Measurements from ENCODE around the gene RPL36.
"Not testable (repeated sequence)": the region's sequence is repeated elsewhere in the genome, so short reads cannot be mapped to it uniquely, and the experiment has no call there.

Gene RPL36

DNA sequence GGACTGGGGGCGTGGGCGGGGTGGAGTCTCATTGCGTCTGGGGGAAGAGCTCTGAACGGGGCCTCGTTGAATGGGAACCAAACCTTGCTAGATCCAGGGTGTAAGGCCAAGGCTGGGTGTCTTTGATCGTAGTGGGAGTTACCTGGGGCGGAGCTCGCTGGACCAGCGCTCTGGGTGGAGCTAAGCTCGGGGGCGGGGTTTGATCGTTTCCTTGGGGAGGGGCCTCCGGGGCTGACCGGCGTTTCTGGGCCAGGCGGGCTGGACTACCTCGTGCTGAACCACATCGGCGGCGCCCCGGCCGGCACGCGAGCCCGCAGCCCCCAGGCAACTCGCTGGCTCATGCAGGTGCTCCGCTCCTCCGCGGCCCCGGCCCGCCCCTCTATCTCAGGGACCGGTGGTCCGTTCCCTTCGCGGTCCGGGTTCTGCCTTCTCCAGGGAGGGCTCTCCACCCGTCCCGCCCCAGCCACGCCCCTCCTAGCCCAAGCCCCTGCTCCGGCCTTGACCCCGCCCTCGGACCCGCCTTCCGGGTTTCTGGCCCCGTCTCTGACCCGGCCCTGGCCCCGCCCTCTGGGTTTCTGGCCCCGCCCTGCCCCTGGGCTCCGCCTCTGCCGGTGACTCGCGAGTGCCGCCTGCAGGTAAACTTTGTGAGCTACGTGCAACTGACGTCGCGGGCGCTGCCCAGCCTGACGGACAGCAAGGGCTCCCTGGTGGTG, 3.3 kb upstream of the RPL36 start:
- H3K9ac ChIP-seq = peak overlapping the region; percentile 49; the same call in 1 of the 2 replicates
- H2AFZ ChIP-seq (ENCODE audit: low read depth) = peak overlapping the region; percentile 77; the same call in 1 of the 2 replicates
- H3K36me3 ChIP-seq (ENCODE audit: insufficient read depth) = no peaks in the 10 kb centered on the region
- peaks cover 12% of the 10 kb centered on the region for H3K4me1 ChIP-seq (ENCODE audit: low read depth, poor library complexity, severe bottlenecking)
- peaks cover 17% of the 10 kb centered on the region for H3K79me2 ChIP-seq (ENCODE audit: insufficient read depth, low read depth)
- H3K27me3 ChIP-seq (ENCODE audit: insufficient read depth, low read depth) = no peaks in the 10 kb centered on the region; the same call in 1 of the 2 replicates
- H3K27ac ChIP-seq = peak overlapping the region; percentile 50; the same call in 1 of the 2 replicates
- no peak overlapping the region for H3K4me3 ChIP-seq (IDR thresholded peaks at IDR 0.05; ENCODE audit: insufficient read depth, low read depth, low read length)
- peaks cover under 1% of the 10 kb centered on the region; the same call in 1 of the 2 replicates for H4K20me1 ChIP-seq (ENCODE audit: insufficient read depth)
- H3K4me2 ChIP-seq = peak overlapping the region; percentile 13; the same call in 1 of the 2 replicates
- TF ChIP-seq, protein P1, sequence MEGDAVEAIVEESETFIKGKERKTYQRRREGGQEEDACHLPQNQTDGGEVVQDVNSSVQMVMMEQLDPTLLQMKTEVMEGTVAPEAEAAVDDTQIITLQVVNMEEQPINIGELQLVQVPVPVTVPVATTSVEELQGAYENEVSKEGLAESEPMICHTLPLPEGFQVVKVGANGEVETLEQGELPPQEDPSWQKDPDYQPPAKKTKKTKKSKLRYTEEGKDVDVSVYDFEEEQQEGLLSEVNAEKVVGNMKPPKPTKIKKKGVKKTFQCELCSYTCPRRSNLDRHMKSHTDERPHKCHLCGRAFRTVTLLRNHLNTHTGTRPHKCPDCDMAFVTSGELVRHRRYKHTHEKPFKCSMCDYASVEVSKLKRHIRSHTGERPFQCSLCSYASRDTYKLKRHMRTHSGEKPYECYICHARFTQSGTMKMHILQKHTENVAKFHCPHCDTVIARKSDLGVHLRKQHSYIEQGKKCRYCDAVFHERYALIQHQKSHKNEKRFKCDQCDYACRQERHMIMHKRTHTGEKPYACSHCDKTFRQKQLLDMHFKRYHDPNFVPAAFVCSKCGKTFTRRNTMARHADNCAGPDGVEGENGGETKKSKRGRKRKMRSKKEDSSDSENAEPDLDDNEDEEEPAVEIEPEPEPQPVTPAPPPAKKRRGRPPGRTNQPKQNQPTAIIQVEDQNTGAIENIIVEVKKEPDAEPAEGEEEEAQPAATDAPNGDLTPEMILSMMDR (conservative IDR thresholded peaks at IDR 0.05; ENCODE audit: low read depth, low read length) = peak; percentile 78

DNA sequence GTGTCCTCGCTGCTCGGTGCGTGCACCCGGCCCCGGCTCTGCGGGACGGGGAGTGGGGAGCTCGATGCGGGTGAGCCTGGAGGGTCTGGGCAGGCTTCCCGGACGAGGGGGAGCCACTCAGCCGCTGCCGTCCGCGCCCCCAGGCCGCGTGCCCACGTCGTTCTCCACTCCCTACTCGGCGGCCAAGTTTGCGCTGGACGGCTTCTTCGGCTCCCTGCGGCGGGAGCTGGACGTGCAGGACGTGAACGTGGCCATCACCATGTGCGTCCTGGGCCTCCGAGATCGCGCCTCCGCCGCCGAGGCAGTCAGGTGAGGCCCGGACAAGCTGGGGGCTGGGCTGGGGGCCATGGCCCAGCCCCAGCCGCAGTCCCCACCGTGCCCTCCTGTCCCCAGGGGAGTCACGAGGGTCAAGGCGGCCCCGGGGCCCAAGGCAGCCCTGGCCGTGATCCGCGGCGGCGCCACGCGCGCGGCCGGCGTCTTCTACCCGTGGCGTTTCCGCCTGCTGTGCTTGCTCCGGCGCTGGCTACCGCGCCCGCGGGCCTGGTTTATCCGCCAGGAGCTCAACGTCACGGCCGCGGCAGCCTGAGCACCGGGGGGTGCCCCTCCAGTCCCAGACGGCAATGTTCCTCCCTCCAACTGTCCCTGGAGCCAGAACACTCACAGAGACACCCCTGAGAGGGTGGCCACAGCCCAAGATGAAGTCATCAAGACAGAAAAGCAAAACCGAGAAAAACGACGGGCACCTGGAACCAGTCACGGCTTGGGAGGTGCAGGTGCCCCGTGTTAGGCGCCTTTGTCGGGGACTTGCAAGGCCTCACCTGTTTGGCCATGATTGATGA, 2.5 kb upstream of the RPL36 start:
- peaks cover 12% of the 10 kb centered on the region for H3K4me1 ChIP-seq (ENCODE audit: low read depth, poor library complexity, severe bottlenecking)
- H3K79me2 ChIP-seq (ENCODE audit: insufficient read depth, low read depth) = peaks cover 25% of the 10 kb centered on the region
- TF ChIP-seq, protein P1 (conservative IDR thresholded peaks at IDR 0.05; ENCODE audit: low read depth, low read length) = peak; percentile 33; the same call in 1 of the 2 replicates
- no peak overlapping the region for H2AFZ ChIP-seq (ENCODE audit: low read depth)
- H3K27me3 ChIP-seq (ENCODE audit: insufficient read depth, low read depth) = no peaks in the 10 kb centered on the region
- H3K4me3 ChIP-seq (IDR thresholded peaks at IDR 0.05; ENCODE audit: insufficient read depth, low read depth, low read length) = no peak overlapping the region
- no peaks in the 10 kb centered on the region for H3K36me3 ChIP-seq (ENCODE audit: insufficient read depth)
- H4K20me1 ChIP-seq (ENCODE audit: insufficient read depth) = peaks cover 6% of the 10 kb centered on the region; the same call in 1 of the 2 replicates
- no peak overlapping the region for H3K27ac ChIP-seq
- no peak overlapping the region for H3K4me2 ChIP-seq
- no peak overlapping the region; the same call in 1 of the 2 replicates for H3K9ac ChIP-seq

DNA sequence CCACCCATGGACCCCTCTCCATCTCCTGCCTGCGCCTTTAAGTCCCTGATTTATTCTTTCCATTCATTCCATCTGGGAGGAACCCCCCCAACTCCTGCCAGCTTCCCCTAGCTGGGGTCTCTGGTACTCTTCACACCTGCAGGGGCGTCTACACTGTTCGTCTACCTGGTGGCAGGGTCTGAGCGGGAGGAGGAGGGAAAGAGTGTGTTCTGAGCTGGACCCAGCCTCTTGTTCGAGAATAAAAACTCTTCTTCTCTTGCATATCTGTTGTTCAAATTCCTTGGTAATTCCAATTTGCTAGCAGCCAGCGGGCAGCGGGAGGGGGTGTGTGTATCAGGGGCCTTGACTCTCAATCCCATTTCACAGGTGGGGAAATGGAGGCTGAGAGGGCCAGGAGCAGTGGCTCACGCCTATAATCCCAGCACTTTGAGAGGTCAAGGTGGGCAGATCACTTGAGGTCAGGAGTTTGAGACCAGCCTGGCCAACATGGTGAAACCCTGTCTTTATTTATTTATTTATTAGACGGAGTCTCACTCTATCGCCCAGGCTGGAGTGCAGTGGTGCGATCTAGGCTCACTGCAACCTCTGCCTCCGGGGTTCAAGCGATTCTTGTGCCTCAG, 1.7 kb upstream of the RPL36 start:
- not testable (repeated sequence) for H4K20me1 ChIP-seq (ENCODE audit: insufficient read depth); H3K27ac ChIP-seq; H2AFZ ChIP-seq (ENCODE audit: low read depth); H3K36me3 ChIP-seq (ENCODE audit: insufficient read depth); H3K4me2 ChIP-seq; H3K27me3 ChIP-seq (ENCODE audit: insufficient read depth, low read depth); H3K9ac ChIP-seq; H3K4me3 ChIP-seq (IDR thresholded peaks at IDR 0.05; ENCODE audit: insufficient read depth, low read depth, low read length)
- Histone ChIP-seq H3K79me2 (ENCODE audit: insufficient read depth, low read depth) (peaks cover 33% of the 10 kb centered on the region), H3K4me1 (ENCODE audit: low read depth, poor library complexity, severe bottlenecking) (peaks cover 12% of the 10 kb centered on the region)

DNA sequence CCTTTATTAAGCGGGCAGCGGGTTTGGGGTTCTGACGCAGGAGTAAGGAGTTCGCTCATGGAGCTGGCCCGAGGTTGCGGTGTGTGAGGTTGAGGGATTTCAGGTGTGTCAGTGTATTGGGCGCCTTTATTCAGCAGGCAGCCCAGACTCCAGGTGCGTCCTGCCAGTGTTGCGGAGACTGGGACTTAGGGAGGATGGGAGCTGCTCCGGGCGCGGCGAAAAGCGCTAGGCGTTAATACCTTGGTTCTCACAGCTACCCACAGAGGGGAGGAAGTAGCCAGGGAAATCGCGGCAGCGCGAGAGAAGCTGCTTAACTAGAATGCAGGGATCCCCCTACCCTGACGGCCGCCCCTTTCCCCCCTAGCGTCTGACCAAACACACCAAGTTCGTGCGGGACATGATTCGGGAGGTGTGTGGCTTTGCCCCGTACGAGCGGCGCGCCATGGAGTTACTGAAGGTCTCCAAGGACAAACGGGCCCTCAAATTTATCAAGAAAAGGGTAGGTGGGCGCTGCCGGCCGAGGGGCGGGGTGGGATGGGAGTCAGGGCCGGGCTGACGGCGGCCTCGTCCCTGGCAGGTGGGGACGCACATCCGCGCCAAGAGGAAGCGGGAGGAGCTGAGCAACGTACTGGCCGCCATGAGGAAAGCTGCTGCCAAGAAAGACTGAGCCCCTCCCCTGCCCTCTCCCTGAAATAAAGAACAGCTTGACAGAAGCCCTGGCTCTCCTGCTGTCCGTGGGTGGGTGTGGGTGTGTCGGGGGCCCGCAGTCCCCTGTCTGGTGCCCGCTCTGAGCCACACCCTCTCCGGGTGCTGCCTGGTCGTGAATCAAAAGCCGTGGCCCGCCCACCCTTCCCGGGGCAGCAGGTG, 1.1 kb downstream of the RPL36 start:
- Histone ChIP-seq H3K9ac (peak overlapping the region; percentile 99), H3K27me3 (ENCODE audit: insufficient read depth, low read depth) (no peaks in the 10 kb centered on the region), H3K4me1 (ENCODE audit: low read depth, poor library complexity, severe bottlenecking) (peaks cover 8% of the 10 kb centered on the region), H4K20me1 (ENCODE audit: insufficient read depth) (peaks cover 6% of the 10 kb centered on the region; the same call in 1 of the 2 replicates), H3K4me2 (peak overlapping the region; percentile 26), H3K27ac (peak overlapping the region; percentile 97), H3K36me3 (ENCODE audit: insufficient read depth) (peaks cover 12% of the 10 kb centered on the region; the same call in 1 of the 2 replicates), H2AFZ (ENCODE audit: low read depth) (no peak overlapping the region), H3K79me2 (ENCODE audit: insufficient read depth, low read depth) (peaks cover 36% of the 10 kb centered on the region), H3K4me3 (IDR thresholded peaks at IDR 0.05; ENCODE audit: insufficient read depth, low read depth, low read length) (no peak overlapping the region)
- TF ChIP-seq, protein P1 (conservative IDR thresholded peaks at IDR 0.05; ENCODE audit: low read depth, low read length) = no peak
